Measurements from ENCODE around the gene MYH11. TPM values are rescaled to one million over a fixed set of nuclear protein-coding genes. Genes with fewer than 3 reads are reported as not detected.
A peak's percentile ranks its signal among the peaks of the same experiment; 100 is the strongest.

Gene MYH11
- total and polyA plus RNA-seq, 2 experiments from 2014 or later: 1.6 to 5.9 TPM

- Mint-ChIP-seq H3K4me1 (no peaks in the 10 kb centered on the region), H3K27me3 (ENCODE audit: insufficient read depth, low read depth, poor library complexity) (peaks cover 4% of the 10 kb centered on the region), H3K4me3 (no peak overlapping the region), H3K9me3 (no peaks in the 10 kb centered on the region), H3K27ac (peak overlapping the region; percentile 60), H3K36me3 (ENCODE audit: low read depth) (peaks cover 35% of the 10 kb centered on the region)
- no peaks in the 10 kb centered on the region for H3K9me2 ChIP-seq (ENCODE audit: insufficient read depth)
- H4K20me1 ChIP-seq (replicated peaks; ENCODE audit: insufficient read depth): no peaks in the 10 kb centered on the region
- no peaks in the 10 kb centered on the region for H3F3A ChIP-seq (replicated peaks; ENCODE audit: low read depth)
- ATAC-seq (peak; percentile 92), DNase-seq (ENCODE audit: low spot score) (peak; percentile 87)
- no peak overlapping the region for H3K4me3 ChIP-seq
- no peak overlapping the region for H2AFZ ChIP-seq
- H3K27ac ChIP-seq (ENCODE audit: low read depth): no peak overlapping the region
- no peak overlapping the region for H3K4me2 ChIP-seq
- no peaks in the 10 kb centered on the region for H3K27me3 ChIP-seq (ENCODE audit: insufficient read depth)
- peaks cover 9% of the 10 kb centered on the region; the same call in 1 of the 2 replicates for H3K36me3 ChIP-seq (ENCODE audit: insufficient read depth)
- peaks cover 12% of the 10 kb centered on the region; the same call in 1 of the 2 replicates for H3K79me2 ChIP-seq (replicated peaks; ENCODE audit: insufficient read depth)
- TF ChIP-seq JUNB (IDR thresholded peaks at IDR 0.05; ENCODE audit: unreplicated experiment) (no peak), EZH2phosphoT487 (IDR thresholded peaks at IDR 0.05; ENCODE audit: unreplicated experiment) (no peak), CTCF (conservative IDR thresholded peaks at IDR 0.05; ENCODE audit: low read depth in 2 of 2) (peak; percentile 75 to 81)
- H3K4me1 ChIP-seq (ENCODE audit: insufficient read depth): no peaks in the 10 kb centered on the region
Measured at GRCh38 chr16:15874745-15875314, 18.0 kb upstream of the MYH11 start.

- H3K27ac Mint-ChIP-seq: no peak overlapping the region
- Histone ChIP-seq H3K27me3 (ENCODE audit: insufficient read depth) (no peaks in the 10 kb centered on the region), H3K9me2 (ENCODE audit: insufficient read depth) (no peaks in the 10 kb centered on the region), H3K27ac (ENCODE audit: low read depth) (no peak overlapping the region), H3K4me3 (no peak overlapping the region), H4K20me1 (replicated peaks; ENCODE audit: insufficient read depth) (no peaks in the 10 kb centered on the region), H2AFZ (no peak overlapping the region), H3K4me1 (ENCODE audit: insufficient read depth) (no peaks in the 10 kb centered on the region), H3F3A (replicated peaks; ENCODE audit: low read depth) (no peaks in the 10 kb centered on the region), H3K36me3 (ENCODE audit: insufficient read depth) (peaks cover 13% of the 10 kb centered on the region), H3K79me2 (replicated peaks; ENCODE audit: insufficient read depth) (0 out of 2 replicates have a peak, but pooled peaks cover 9% of the 10 kb centered on the region), H3K4me2 (no peak overlapping the region)
- H3K4me1 Mint-ChIP-seq: no peaks in the 10 kb centered on the region
- H3K27me3 Mint-ChIP-seq (ENCODE audit: insufficient read depth, low read depth, poor library complexity): peaks cover 4% of the 10 kb centered on the region
- H3K9me3 Mint-ChIP-seq: no peaks in the 10 kb centered on the region
- H3K4me3 Mint-ChIP-seq: no peak overlapping the region
- H3K36me3 Mint-ChIP-seq (ENCODE audit: low read depth): peaks cover 33% of the 10 kb centered on the region
- ATAC-seq: no peak
- no peak for DNase-seq (ENCODE audit: low spot score)
- TF ChIP-seq JUNB (IDR thresholded peaks at IDR 0.05; ENCODE audit: unreplicated experiment) (no peak), CREB1 (CRISPR knock-in tag; IDR thresholded peaks at IDR 0.05; ENCODE audit: low read depth) (no peak), ZNF331 (CRISPR knock-in tag; IDR thresholded peaks at IDR 0.05; ENCODE audit: low read depth) (no peak), ZNF462 (CRISPR knock-in tag; IDR thresholded peaks at IDR 0.05) (no peak), STAT1 (IDR thresholded peaks at IDR 0.05; ENCODE audit: unreplicated experiment) (no peak), ETS1 (IDR thresholded peaks at IDR 0.05) (no peak), ZNF114 (CRISPR knock-in tag; IDR thresholded peaks at IDR 0.05) (no peak), NANOG (IDR thresholded peaks at IDR 0.05; ENCODE audit: borderline replicate concordance) (no peak), EZH2 (IDR thresholded peaks at IDR 0.05; ENCODE audit: low read depth, unreplicated experiment) (no peak), EZH2phosphoT487 (IDR thresholded peaks at IDR 0.05; ENCODE audit: unreplicated experiment) (no peak), POLR2AphosphoS5 (IDR thresholded peaks at IDR 0.05; ENCODE audit: low read depth) (no peak)
Measured at GRCh38 chr16:15873737-15874136, 16.9 kb upstream of the MYH11 start.
